GM23338 (cell line): ENCODE results near the gene FOXL1. TPM values are rescaled to one million over a fixed set of nuclear protein-coding genes. Genes with fewer than 3 reads are reported as not detected.

ENCODE experiments used
- ATAC-seq: fragments of 200-7000 bp; cut with Tn5 transposase; 3 replicates; pipeline ENCODE4 v1.9.1; 2020
- DNase-seq: peaks from one replicate; pipeline ENCODE4 v3.0.0-alpha.2; 2015; ENCODE audit warnings: low spot score
- H2AFZ ChIP-seq: fragments of 200-600 bp; sonication (generic); 2 replicates; pipeline ENCODE4 v1.8.0; 2016; ENCODE audit warnings: antibody characterized with exemption, mild to moderate bottlenecking, moderate library complexity
- H3F3A ChIP-seq: fragments of 200-600 bp; sonication (generic); replicated peaks from 2 replicates; pipeline ENCODE4 v1.8.0; 2017; ENCODE audit warnings: antibody characterized with exemption, mixed run types, low read depth
- H3K27ac ChIP-seq: fragments of 200-600 bp; sonication (generic); 2 replicates; pipeline ENCODE4 v1.6.1; 2016; ENCODE audit warnings: low read depth
- H3K27me3 ChIP-seq: fragments of 200-600 bp; sonication (generic); 2 replicates; pipeline ENCODE4 v1.8.0; 2016; ENCODE audit warnings: mild to moderate bottlenecking, mixed run types, moderate library complexity; ENCODE audit not compliant: insufficient read depth
- H3K36me3 ChIP-seq: fragments of 200-600 bp; sonication (generic); 2 replicates; pipeline ENCODE4 v1.8.0; 2016; ENCODE audit warnings: mild to moderate bottlenecking; ENCODE audit not compliant: insufficient read depth
- H3K4me1 ChIP-seq: fragments of 200-600 bp; sonication (generic); 2 replicates; pipeline ENCODE4 v1.8.0; 2016; ENCODE audit warnings: mild to moderate bottlenecking, moderate library complexity; ENCODE audit not compliant: insufficient read depth
- H3K4me2 ChIP-seq: fragments of 200-600 bp; sonication (generic); 2 replicates; pipeline ENCODE4 v1.7.1; 2017; ENCODE audit warnings: mixed run types
- H3K4me3 ChIP-seq: fragments of 200-600 bp; sonication (generic); 2 replicates; pipeline ENCODE4 v1.6.1; 2016; ENCODE audit warnings: mixed run types
- H3K79me2 ChIP-seq: fragments of 200-600 bp; sonication (generic); replicated peaks from 2 replicates; pipeline ENCODE4 v1.8.0; 2017; ENCODE audit warnings: mild to moderate bottlenecking; ENCODE audit not compliant: insufficient read depth
- H3K9me2 ChIP-seq: fragments of 200-600 bp; sonication (generic); 2 replicates; pipeline ENCODE4 v1.8.0; 2017; ENCODE audit not compliant: insufficient read depth
- H4K20me1 ChIP-seq: fragments of 200-600 bp; sonication (generic); replicated peaks from 2 replicates; pipeline ENCODE4 v1.8.0; 2017; ENCODE audit warnings: mild to moderate bottlenecking; ENCODE audit not compliant: insufficient read depth
- H3K27ac Mint-ChIP-seq: 2 replicates; pipeline ENCODE4 v1.8.0; 2020; ENCODE audit warnings: inconsistent platforms, mild to moderate bottlenecking, moderate library complexity, mixed read lengths
- H3K27me3 Mint-ChIP-seq: 3 replicates; pipeline ENCODE4 v1.8.0; 2022; ENCODE audit warnings: low read depth, mild to moderate bottlenecking, moderate library complexity, mixed read lengths, inconsistent platforms; ENCODE audit not compliant: insufficient read depth, poor library complexity
- H3K36me3 Mint-ChIP-seq: 3 replicates; pipeline ENCODE4 v1.8.0; 2021; ENCODE audit warnings: low read depth, mild to moderate bottlenecking, inconsistent platforms, moderate library complexity, mixed read lengths
- H3K4me1 Mint-ChIP-seq: 3 replicates; pipeline ENCODE4 v1.8.0; 2020; ENCODE audit warnings: mild to moderate bottlenecking, inconsistent platforms, mixed read lengths
- H3K4me3 Mint-ChIP-seq: 3 replicates; pipeline ENCODE4 v1.8.0; 2021; ENCODE audit warnings: moderate library complexity, mild to moderate bottlenecking, inconsistent platforms, mixed read lengths
- H3K9me3 Mint-ChIP-seq: 3 replicates; pipeline ENCODE4 v1.8.0; 2020; ENCODE audit warnings: moderate library complexity, mild to moderate bottlenecking, inconsistent platforms, mixed read lengths
- CREB1 ChIP-seq: fragments of 250-450 bp; sonication (Bioruptor Pico); IDR thresholded peaks from 2 replicates; pipeline ENCODE4 v1.5.0; 2020; ENCODE audit warnings: low read depth, mild to moderate bottlenecking, moderate library complexity
- CTCF ChIP-seq, 2 experiments: fragments of 200-600 bp in 1 of 2; sonication (generic) in 1 of 2; conservative IDR thresholded peaks; 2 replicates each; pipeline versions ENCODE4 v1.5.1 to v1.6.1; 2016 to 2017; ENCODE audit warnings: antibody characterized with exemption in 2 of 2, low read depth in 2 of 2, mild to moderate bottlenecking in 2 of 2, moderate library complexity in 1 of 2
- ETS1 ChIP-seq: IDR thresholded peaks from 2 replicates; pipeline ENCODE4 v1.6.1; 2016; ENCODE audit warnings: antibody characterized with exemption
- JUNB ChIP-seq: IDR thresholded peaks from one replicate; pipeline ENCODE4 v1.6.1; 2016; ENCODE audit warnings: antibody characterized with exemption; ENCODE audit not compliant: unreplicated experiment
- POLR2AphosphoS5 ChIP-seq: IDR thresholded peaks from 2 replicates; pipeline ENCODE4 v1.6.1; 2016; ENCODE audit warnings: antibody characterized with exemption, low read depth
- REST ChIP-seq: IDR thresholded peaks from one replicate; pipeline ENCODE4 v1.6.1; 2018; ENCODE audit warnings: antibody characterized with exemption; ENCODE audit not compliant: unreplicated experiment
- ZNF114 ChIP-seq: fragments of 250-450 bp; sonication (Bioruptor Pico); IDR thresholded peaks from 2 replicates; pipeline ENCODE4 v1.5.0; 2020; ENCODE audit warnings: mild to moderate bottlenecking, moderate library complexity
- polyA plus RNA-seq: library from polyadenylated mRNA; unstranded; fragments of >200 nt; fragmentation: Nextera tagmentation; extraction: Ambion mirVana; gene quantifications from 2 replicates; pipeline ENCODE4 v1.2.1, GENCODE V29; 2016
- total RNA-seq: library from RNA; depleted of rRNA; stranded (reverse); fragments of >200 nt; shearing (Covaris generic); gene quantifications from 2 replicates; pipeline ENCODE4 v1.2.3, GENCODE V29; 2014

The FOXL1 gene
- total and polyA plus RNA-seq, 2 experiments from 2014 or later = 0.31 TPM; not detected in 1

GRCh38 chr16:86608301-86608747, 30.0 kb downstream of the FOXL1 start:
- Mint-ChIP-seq H3K27ac (no peak overlapping the region), H3K9me3 (peaks cover 2% of the 10 kb centered on the region; the same call in 1 of the 3 replicates), H3K4me3 (no peak overlapping the region), H3K27me3 (peaks cover 4% of the 10 kb centered on the region), H3K36me3 (no peaks in the 10 kb centered on the region), H3K4me1 (no peaks in the 10 kb centered on the region)
- no peak overlapping the region for H2AFZ ChIP-seq
- ATAC-seq = no peak
- H3K4me1 ChIP-seq = no peaks in the 10 kb centered on the region
- H3K27ac ChIP-seq = no peak overlapping the region
- no peak overlapping the region for H3K4me3 ChIP-seq
- no peak overlapping the region for H3K4me2 ChIP-seq
- DNase-seq = no peak
- H3F3A ChIP-seq = no peaks in the 10 kb centered on the region
- no peaks in the 10 kb centered on the region for H3K79me2 ChIP-seq
- H3K27me3 ChIP-seq = no peaks in the 10 kb centered on the region
- no peaks in the 10 kb centered on the region for H3K36me3 ChIP-seq
- TF ChIP-seq REST (no peak), CTCF (conservative IDR thresholded peaks at IDR 0.05; ENCODE audit: low read depth in 2 of 2) (peak; percentile 12 to 17; a peak in 2 of 4 replicates)
- H4K20me1 ChIP-seq = no peaks in the 10 kb centered on the region
- H3K9me2 ChIP-seq = no peaks in the 10 kb centered on the region

- Histone ChIP-seq H3K4me3 (no peak overlapping the region), H4K20me1 (no peaks in the 10 kb centered on the region), H3K79me2 (no peaks in the 10 kb centered on the region), H3K4me1 (no peaks in the 10 kb centered on the region), H3K9me2 (no peaks in the 10 kb centered on the region), H3K36me3 (no peaks in the 10 kb centered on the region), H3K27ac (no peak overlapping the region), H3K27me3 (no peaks in the 10 kb centered on the region), H3F3A (no peaks in the 10 kb centered on the region), H3K4me2 (no peak overlapping the region), H2AFZ (no peak overlapping the region)
- H3K4me1 Mint-ChIP-seq = peaks cover 3% of the 10 kb centered on the region; the same call in 2 of the 3 replicates
- TF ChIP-seq ZNF114 (CRISPR knock-in tag) (no peak), REST (no peak), ETS1 (no peak), CTCF (conservative IDR thresholded peaks at IDR 0.05; ENCODE audit: low read depth in 2 of 2) (no peak), JUNB (no peak), POLR2AphosphoS5 (no peak), CREB1 (CRISPR knock-in tag) (no peak)
- DNase-seq = no peak
- ATAC-seq = no peak
- H3K36me3 Mint-ChIP-seq = no peaks in the 10 kb centered on the region
- H3K27ac Mint-ChIP-seq = no peak overlapping the region
- H3K27me3 Mint-ChIP-seq = peaks cover 3% of the 10 kb centered on the region
- no peak overlapping the region for H3K4me3 Mint-ChIP-seq
- peaks cover 2% of the 10 kb centered on the region; the same call in 1 of the 3 replicates for H3K9me3 Mint-ChIP-seq
Observed at GRCh38 chr16:86609115-86609514, 30.8 kb downstream of the FOXL1 start.
